ENCODE data around the gene LCOR.

LCOR gene

DNA sequence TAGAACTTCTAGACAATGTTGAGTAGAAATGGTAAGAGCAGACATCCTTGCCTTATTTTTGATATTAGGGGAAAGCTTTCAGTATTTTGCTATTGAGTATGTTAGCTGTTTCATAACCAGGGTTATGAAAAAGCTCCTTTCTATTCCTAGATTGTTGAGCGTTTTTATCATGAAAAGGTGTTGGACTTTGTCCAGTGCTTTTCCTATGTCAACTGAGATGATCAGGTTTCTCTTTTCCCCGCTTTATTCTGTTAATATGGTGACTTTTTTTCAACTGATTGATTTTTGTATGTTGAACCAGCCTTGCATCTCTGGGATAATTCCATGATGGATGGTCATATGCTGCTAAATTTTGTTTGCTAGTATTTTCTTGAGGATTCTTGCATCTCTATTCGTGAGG, 58.5 kb downstream of the LCOR start:
- ATAC-seq = no peak

DNA sequence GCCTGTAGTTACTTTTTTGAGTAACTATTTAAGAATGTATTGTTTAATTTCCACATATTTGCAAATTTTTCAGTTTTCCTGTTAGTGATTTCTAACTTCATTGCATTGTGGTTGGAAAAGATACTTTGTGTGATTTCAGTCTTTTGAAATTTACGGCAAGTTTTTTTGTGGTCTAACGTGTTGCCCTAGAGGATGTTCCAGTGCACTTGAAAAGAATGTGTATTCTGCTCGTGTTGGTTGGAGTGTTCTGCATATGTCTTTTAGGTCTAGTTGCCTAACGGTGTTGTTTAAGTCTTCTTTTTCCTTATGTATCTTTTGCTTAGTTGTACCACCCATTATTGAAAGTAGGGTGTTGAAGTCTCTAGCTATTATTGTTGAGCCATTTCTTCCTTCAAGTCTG, 59.7 kb downstream of the LCOR start:
- no peak for ATAC-seq

DNA sequence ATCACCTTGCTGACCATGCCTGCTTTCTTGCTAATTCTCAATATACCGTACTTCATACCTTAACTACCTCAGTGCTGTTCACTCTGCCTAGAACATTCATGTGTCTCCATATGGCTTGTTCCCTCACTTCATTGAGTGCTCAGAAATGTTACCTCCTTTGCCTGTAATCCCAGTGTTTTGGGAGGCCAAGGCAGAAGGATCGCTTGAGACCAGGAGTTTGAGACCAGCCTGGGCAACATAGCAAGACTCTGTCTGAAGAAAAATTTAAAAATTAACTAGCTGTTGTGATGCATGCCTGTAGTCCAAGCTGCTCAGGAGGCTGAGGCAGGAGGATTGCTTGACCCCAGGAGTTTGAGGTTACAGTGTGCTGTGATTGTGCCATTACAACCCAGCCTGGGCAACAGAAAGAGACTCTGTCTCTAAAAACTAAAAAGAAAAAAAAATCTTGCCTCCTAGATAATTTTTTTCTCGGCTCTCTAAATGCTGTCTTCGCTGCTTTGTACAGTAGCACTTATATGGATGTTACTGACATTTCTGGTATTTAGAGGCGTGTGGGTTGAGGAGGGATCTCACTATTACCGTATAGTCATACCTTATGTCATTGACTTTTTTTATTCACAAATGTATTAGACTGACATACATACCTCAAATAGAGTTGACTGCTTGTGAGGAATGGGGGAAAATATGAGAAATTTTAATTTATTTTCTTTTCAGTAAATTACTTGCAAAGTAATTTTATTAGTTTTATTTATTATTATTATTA, 63.7 kb downstream of the LCOR start:
- ATAC-seq = no peak

DNA sequence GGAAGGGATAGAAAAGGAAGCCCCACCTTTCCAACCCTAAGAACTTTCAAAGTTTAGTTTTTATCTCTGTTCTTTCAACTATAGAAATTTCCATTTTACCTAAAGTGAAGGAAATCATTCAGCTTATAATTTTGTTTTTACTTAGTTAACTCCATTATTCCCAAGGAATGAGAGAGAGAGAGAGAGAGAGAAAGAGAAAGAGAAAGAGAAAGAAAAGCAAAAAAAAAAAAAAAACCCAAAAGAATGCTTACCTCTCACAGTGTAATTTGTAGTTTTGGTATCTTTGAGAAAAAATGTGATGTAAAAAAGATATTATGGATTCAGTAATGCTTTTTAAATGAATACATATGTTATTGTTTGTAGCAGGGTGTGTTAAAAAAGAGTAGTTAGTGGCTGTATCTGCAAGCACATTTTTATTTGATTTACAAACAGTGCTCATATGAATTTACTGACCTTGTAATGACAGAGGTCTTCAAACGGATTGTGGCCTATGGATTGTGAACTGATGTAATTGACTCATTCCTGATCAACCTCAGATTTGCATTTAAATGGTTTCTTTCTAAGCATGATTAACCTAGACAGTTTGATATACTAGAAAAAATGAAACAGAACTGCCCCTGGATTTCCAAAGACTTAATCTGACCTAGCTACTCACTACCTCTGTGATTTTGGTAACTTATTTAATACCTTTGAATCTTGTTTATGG, 64.9 kb downstream of the LCOR start:
- ATAC-seq = peak; percentile 83 to 94

DNA sequence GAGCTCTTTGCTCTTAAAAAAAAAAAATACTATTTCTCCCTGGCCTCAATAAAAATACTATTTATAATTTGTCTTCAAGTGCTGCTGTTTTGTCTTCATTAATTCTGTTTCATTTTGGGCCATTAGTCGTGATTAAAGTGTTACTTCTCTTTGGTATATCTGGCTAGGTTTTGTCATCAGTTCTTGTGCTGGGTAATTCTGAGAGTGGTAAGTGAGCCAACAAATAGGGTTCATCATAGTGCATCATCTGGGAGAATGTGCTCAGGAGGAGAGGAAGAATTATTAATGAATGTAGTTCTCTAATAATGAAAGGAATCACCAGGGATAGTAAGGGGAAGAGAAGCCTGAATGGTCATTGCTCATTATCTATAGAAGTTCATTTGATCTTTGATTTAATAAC, 70.0 kb downstream of the LCOR start:
- ATAC-seq = no peak

DNA sequence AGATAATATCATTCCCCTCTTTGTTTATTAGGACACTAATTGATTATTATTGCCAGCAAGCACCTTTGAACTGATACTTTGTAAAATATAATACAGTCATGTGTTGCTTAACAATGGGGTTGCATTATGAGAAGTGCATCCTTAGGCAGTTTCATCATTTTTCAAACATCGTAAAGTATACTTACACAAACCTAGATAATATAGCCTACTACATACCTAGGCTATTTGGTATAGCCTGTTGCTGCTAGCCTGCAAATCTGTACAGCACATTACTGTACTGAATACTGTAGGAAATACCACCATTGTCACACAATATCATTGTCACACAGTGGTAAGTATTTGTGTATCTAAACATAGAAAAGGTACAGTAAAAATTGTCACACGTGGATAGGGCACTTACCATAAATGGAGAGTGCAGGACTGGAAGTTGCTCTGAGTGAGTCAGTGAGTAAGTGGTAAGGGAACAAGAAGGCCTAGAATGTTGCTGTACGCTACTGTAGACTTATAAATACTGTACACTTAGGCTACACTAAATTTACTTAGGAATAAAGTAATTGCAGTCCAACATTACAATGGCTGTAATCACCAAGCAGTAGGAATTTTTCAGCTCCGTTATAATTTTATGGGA, 70.7 kb downstream of the LCOR start:
- ATAC-seq = no peak

DNA sequence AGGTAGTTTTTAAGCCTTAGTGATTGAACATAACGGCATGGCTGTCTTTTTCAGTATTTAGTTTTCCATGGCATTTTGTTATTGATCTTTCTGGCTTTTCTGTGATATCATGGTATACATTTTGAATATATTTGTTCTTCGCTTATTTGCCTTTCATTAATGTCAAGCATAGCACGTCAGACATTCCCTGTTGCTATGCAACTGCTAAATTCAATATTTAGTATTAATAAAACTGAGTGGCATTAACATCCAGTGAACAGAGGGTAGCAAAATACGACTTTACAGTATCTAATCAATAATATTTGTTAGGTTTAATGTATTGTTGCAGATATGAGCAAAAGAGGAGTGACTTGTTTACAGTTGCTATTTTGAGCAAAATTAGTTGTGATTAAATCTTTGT, 72.5 kb downstream of the LCOR start:
- ATAC-seq = no peak

DNA sequence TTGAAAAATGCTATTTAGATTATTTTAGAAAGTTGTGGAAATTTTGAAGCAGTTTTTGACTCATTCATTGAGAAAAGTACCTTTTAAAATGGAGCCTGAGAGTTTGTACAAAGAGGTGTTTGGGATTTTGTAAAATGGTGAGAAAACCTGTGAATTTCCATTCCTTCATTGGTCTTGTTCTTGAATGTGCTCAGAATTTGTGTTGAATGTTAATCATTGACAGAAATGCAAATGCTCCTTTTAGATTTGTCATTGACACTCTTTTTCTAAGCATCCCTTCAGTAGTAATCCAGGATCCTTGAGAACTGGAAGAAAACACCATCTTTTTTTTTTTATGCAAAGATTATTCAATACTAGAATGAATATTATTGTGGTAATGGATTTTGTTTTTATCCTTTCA, 74.8 kb downstream of the LCOR start:
- no peak for ATAC-seq

DNA sequence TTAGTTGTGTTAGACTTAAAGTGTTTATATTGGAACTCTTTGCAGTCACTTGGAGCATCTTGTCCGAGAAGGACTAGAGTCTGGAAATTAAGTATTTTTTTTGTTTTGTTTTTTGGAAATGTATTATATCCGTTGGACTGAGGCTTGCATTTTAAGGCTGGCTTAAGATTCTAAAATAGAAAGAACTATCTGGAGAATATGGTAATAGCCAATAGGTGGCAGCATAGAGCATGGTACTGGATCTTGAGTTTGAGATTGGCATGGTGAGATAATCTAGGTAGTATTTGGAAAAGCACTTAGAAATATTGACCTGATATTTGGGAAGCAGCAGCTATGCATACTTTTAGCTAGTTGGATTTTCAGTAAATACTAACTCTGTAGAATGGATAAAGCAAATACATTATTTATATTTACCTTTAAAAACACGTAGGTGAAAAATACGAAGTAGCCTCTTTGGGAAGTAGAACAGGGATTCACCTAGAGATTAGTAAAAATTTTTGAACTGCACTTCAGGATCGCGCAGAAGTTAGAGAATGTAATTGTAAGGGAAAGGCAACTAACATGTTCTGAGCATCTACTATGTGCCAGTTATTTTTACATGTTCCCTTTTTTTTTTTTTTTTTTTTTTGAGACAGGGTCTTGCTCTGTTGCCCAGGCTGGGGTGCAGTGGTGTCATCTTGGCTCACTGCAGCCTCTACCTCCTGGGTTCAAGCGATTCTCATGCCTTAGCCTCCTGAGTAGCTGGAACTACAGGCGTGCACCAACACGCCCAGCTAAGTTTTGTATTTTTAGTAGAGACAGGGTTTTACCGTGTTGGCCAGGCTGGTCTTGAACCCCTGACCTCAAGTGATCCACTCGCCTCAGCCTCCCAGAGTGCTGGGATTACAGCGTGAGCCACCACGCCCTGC, 78.6 kb downstream of the LCOR start:
- ATAC-seq = peak in 1 of 2 donors; percentile 56

DNA sequence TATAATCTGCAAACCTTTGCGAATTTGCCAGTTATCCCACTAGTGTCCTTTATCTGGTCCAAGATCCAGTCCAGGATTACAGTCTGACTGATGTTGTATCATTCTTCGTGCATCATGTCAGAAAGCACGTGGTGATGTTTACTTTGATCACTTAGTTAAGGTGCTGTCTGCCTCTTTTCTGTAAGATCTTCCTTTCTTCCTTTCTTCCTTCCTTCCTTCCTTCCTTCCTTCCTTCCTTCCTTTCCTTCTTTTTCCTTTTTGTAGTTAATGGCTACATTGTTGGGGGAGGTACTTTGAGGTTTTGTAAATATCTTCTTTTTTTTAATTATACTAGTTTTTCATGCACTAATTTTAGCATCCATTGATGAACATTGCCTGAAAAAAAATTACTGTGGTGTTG, 80.3 kb downstream of the LCOR start:
- no peak for ATAC-seq

DNA sequence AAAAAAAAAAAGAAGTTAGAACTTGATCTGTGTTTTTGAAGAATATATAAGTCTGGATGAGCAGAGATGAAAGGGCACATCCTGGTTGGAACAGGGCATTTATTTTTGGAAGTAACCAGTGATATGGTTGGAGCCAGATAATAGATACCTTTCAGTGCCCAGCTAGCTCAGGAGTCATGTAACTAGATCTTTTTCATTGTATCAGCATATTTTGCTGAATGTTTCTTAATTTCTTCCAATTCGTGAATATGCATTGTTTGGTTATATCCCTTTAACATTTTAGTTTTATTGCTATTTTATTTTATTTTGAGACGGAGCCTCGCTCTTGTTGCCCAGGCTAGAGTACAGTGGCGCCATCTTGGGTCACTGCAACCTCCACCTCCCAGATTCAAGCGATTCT, 81.8 kb downstream of the LCOR start:
- no peak for ATAC-seq

DNA sequence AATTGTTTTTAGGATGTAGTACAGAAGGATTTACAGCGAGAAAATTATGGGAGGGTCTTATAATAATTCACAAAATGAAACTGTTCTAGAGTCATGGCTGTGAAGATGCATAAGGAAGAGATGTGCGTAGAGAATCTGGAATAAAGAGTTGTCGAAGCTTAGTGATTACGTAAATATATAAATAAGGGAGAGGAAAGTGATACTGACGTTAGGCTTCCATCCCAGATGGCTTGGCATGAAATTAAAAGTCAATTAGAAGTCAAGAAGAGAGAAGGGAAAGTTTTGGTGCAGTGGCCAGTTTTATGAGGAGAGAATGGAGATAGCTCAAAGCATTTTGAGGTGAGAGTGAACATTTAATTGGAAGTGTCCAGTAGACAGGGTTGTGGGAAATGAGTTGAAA, 85.5 kb downstream of the LCOR start:
- ATAC-seq = no peak

DNA sequence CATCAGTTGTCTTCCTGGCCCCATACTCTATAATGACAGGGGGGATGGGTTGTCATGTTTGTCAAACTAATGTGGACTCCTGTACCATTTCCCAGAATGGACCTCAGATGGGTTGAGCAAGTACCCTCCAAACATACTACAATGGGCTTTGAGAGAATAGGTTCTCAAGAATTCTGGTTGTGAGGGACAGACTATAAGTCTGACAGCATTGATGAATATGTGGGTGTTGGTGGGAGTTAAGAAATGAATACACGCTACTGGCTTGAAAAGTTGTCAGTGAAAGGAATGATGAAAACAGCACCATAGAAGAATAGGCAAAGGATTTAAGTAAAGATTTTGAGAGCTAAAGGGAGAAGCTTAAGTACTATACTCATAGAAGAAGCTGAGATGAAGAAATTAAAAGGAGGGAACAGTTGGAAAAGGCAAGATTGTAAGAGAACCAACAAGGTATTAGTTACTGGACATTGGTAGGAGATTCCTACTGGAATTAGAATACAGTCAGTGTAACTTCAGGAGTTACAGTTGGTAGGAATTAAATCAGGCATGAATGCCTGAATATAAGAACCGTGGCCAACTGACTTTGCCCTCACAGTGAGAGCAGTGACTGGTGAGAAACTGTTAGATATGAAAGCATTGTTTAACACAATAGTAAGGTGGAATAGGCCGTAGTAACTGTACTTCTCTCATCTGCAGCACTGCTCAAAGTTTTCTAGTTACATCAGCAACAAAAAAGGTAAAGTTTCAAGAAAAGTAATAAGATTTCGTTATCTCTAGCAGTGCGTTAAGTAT, 86.3 kb downstream of the LCOR start:
- ATAC-seq = peak in 1 of 2 donors; percentile 41

DNA sequence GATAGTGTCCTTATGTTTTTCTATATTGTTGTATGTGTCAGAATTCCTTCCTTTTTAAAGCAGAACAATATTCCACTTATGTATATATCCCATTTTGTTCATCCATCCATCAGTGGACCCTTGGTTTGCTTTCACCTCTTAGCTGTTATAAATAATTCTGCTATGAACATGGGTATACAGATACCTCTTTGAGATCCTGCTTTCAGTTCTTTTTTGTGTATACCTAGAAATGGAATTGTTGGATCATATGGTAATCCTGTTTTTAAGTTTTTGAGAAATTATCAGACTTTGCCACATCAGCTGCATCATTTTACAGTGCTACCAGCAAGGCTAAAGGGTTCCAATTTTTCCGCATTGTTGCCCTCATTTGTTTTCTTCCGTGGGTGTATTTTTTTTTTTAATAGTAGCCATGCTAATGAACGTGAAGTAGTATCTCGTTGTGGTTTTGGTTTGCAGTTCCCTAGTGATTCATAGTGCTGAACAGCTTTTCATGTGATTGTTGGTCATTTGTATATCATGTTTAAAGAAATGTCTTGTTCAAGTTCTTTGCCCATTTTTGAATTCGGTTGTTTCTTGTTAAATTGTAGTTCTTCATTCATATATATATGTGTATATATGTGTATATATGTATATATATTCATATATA, 87.8 kb downstream of the LCOR start:
- no peak for ATAC-seq

DNA sequence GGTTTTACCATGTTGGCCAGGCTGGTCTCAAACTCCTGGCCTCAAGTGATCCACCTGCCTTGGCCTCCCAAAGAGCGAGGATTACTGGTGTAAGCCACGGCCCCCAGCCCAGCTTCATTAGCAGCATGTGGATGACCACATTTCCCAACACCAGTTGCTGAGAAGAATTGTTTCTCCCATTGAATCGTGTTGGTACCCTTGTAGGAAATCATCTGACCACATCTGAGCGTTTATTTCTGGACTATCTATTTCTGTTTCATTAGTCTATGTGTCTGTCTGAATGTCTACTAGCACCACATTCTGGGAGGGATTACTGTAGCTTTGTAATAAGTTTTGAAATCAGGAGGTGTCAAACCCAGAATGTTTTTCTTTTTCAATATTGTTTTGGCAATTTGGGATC, 89.6 kb downstream of the LCOR start:
- no peak for ATAC-seq

DNA sequence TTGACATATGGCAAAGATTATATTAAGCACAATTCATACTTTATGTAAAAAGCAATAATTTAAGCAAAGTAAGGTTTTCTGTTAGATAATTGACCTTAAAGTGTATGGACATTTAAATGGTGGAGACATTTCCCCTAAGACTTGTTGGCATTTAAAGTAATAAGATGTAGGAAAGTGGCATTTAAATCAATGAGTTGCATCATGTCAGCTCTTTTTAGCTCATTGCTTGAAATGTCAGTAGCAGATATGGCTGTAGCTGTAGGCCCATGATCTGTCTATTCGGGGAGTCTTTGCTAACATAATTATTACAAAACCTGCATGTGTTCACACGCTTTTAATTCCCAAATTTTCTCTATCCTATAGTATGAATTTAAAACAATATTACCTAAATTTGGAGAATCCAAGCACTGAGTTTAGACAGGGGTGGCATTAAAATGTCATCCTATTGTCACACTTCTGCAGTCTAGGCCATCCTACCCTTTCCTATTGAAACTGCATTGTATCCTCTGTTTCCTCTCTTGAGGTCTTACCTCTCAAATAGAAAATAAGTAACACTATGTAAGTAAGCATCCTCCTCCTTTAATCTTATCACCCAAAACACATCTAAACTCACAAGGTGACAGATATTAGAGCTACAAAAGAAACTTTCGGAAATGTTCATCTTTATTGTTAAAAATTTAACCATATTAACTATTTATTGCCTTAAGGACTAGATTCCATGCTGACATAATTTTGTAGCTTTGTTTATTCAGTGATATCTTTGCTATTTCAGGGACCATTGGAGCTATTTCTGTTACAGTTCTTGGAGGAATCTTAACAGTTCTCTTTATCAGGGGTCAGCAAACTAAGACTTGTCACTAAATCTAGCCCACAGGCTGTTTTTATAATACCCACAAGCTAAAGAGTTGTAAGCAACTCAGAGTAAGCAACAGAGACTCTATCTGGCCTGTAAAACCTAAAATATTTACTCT, 91.2 kb downstream of the LCOR start:
- ATAC-seq = no peak

DNA sequence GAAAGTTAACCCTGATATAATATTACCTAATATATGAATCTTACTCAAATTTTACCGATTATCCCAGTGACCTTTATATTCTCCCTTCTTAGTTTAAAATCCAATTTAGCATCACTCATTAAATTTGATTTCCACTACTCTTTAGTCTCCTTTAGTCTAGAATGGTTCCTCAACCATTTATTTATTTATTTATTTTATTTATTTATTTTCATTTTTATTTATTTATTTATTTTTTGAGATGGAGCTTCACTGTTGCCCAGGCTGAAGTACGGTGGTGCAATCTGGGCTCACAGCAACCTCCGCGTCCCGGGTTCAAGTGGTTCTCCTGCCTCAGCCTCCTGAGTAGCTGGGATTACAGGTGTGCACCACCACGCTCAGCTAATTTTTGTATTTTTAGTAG, 92.8 kb downstream of the LCOR start:
- ATAC-seq = no peak

DNA sequence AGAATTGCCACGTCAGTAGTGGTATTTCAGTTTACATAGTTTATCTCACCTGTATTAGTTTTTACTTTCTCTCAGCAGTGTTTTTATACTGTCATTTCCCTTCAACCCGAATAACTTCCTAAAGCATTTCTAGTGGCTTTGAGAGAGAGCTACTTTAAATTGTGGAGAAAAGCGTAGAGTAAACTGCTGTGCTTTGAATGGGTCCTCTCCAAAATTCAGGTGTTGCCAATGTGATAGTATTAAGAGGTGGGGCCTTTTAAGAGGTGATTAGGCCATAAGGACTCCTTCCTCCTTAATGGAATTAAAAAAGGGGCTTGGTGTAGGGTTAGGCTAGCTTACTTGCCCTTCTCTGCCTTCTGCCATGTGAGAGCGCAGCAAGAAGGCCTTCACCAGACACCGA, 98.4 kb downstream of the LCOR start:
- no peak for ATAC-seq

DNA sequence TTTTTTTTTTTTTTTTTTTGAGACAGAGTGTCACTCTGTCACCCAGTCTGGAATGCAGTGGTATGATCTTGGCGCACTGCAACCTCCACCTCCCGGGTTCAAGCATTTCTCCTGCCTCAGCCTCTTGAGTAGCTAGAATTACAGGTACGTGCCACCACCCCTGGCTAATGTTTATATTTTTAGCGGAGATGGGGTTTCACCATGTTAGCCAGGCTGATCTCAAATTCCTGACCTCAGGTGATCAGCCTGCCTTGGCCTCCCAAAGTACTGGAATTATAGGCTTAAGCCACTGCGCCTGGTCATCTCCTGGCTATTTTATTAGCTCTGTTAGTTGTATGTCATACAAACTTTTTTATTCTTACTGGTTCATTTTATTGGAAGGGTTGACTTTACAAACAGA, 103.0 kb downstream of the LCOR start:
- ATAC-seq = no peak

DNA sequence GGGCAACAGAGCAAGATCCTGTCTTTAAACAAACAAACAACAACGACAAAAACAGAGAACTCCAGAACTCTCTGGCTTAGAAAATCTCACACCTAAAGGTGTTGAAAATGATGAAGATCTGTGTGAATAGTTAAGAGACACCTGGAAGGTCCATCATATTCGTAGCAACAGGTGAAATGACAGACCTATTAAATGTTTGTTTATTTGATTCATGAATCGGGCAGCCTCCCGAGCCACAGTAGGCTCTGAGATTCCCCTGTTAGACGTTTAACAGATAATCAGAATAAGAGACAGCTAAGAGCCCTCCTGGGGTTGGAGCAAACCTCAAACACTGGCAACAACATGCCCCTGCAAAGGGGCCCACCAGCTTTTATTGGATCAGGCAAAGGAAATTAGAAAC, 103.7 kb downstream of the LCOR start:
- no peak for ATAC-seq

Measured in activated CD4-positive, CD25-positive, alpha-beta regulatory T cell treated with anti-CD3 and anti-CD28 coated beads, Interleukin-2, amount 50 U/mL, for 24 hours (primary cell).